ENCODE results near the gene RRP36.
"Not testable (repeated sequence)": the region's sequence is repeated elsewhere in the genome, so short reads cannot be mapped to it uniquely, and the experiment has no call there.

The RRP36 gene

DNA sequence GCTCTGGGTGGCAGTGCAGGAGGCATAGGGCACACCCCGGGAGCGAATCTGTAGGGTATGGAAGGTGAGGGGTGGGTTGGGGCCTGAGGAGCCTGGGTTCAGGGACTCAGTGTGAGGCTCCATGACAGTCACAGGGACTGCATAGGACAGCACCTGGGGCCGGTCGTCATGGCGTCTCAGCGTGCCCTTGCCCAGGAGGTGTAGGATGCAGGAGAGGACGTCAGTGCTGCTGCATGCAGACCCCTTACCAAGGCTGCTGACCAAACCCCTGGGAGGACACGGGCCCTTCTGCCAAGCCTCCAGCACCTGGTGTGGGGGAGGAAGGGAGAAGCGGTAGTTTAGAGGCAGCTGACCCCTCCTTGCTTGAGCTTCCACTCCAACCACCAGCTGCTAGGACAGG is 16.3 kb downstream of the RRP36 start:
- DNase-seq (ENCODE audit: low read depth) = no peak

DNA sequence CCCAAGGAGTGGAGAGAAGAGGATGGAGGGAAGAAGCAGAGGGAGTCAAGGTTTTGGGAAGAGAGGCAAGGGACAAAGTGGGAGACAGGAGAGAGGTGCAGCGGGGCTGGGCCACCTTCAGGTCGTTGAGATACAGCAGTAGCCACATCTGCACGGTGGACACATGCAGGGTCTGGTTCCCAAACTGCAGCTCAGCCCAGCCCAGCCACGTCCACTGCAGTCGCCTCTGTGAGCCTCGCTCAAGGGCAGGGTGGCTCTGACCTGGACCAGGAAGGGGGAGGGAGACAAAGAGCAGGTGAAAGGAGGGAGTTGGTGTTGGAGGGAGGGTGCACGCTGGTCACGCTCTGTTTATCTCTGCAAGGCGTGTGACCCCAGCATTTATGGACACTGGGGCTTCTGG is 17.3 kb downstream of the RRP36 start:
- DNase-seq (ENCODE audit: low read depth) = no peak

DNA sequence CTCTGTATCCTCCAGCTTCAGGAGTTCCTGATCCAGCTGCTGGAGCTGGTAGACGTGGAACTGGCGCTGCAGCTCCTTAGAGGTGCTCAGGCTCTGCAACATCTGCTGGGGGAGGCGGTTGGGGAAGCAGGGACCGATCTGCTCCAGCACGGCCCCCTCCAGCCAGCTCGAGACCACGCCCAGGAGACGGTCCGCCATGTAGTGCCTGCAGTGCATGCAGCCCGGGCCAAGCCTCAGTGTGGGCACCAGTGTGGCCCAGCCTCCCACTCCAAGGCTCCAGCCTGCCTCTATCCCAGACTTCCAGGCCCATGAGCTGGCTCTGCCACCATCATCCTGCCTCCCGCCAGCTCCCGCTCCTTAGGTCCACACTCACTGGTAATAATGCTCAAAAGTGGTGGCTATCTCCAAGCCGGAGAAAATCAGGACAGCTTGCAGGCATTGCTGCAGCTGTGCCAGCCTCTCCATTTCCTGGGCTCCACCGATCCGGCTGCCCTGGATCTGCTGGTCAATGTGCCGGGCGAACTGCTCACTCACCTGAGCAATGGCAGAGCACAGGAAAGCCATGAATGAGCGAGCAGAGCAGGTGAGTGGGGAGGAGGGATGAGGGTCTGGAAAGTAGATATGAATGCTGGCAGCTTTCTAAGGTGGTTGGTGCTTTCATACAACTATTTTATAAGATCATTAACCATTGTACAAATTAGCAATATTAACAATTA is 19.3 kb downstream of the RRP36 start:
- DNase-seq (ENCODE audit: low read depth) = no peak

- DNase-seq (ENCODE audit: low read depth) = not testable (repeated sequence)
Observed at GRCh38 chr6:43041475-43041874, 20.1 kb downstream of the RRP36 start.

- DNase-seq (ENCODE audit: low read depth) = no peak
Observed at GRCh38 chr6:43043310-43043709, 21.9 kb downstream of the RRP36 start.

GRCh38 chr6:43045371-43045930 is 24.0 kb downstream of the RRP36 start:
- no peak for DNase-seq (ENCODE audit: low read depth)

DNA sequence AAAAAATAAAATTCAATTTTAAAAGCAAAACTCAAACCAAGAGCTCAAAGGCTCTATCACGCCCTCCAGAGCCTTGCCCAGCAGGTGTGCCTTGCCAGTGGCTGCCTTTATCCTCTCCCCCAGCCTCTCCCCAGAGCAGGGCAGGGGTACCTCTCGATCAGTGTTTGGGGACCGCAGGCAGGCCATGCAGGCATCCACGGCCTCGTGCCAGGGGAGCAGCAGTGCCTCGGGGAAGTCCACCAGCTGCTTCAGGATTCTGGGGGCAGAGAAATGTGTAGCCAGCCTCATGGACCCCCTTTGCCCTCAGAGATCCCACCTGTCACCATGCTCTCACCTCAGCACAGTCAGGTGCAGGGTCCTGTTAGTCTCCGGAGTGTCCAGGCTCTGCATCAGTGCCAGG is 26.6 kb downstream of the RRP36 start:
- DNase-seq (ENCODE audit: low read depth) = no peak

- no peak for DNase-seq (ENCODE audit: low read depth)
Observed at GRCh38 chr6:43050981-43051380, 29.6 kb downstream of the RRP36 start.

- DNase-seq (ENCODE audit: low read depth) = no peak
Observed at GRCh38 chr6:43052225-43052841, 30.9 kb downstream of the RRP36 start.

DNA sequence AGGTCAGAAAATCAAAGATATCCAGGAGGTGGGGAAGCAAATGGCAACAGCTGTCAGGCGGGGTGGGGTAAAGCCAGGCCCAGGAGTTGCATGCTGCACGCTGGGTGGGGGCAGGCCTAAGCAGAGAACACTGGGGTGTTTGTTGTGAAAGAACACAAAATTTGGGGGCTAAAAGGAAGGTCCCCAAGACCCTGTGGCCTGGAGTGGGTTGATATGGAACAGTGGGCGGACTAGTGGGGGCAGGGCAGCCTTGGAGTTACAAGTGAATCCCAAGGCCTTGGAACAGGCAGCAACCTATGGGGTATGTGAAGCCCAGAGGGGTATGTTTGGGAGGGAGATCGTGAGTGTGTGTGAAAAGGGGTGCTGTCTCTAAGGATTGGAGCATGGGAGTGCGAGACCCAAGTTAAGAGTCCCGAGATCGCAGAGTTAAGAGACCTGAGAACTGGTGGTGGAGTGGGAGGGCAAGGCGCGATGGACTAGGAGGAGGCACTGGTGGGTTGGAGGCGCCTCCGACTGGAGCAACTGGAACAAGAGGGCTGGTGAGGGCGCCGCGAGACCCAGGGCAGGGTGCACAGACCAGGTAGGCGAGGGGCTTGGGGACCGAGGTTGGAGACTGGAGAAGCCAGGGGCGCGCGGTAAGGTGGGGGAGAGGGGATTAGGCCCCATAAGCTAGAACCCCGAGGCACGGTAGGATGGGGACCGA is 31.6 kb downstream of the RRP36 start:
- DNase-seq (ENCODE audit: low read depth) = no peak

DNA sequence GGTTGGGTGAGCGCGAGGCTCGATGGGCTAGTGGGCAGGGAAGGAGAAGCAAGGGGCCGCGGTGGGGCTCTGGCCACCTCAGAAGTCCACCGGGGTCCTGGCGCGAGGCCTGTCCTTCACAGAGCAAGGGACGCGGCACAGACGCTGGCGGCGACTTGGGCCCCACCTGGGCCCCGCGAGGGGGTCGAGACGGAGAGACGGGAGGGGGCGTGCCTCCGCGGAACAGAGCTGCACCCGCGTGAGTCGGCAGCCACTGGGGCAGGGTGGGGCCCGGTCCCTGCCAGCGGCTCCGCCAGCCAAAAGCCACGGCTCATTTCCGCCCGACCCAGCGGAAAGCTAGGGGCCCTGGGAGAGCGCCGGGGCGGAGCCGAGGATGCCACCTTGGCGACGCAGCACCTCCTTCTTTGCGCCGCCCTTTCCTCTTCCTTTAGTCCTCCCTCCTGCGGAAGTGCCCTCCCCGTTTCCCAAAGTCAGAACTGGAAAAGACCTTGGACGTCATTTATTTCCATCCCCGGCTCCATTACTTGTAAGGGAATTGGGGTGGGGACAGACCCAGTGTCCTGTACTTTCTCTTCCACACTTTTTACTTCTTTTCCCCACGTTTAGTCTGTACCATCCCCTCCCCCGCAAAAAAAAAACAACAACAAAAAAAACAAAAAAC is 32.3 kb downstream of the RRP36 start, which contains the start of gene CUL7:
Gene CUL7, minus strand, starts transcription at position 307 of the 661 bp plus-strand sequence. CDS start 1,063 bp downstream, outside the sequence.
- DNase-seq (ENCODE audit: low read depth) = peak; percentile 75

GRCh38 chr6:43054206-43054943 is 33.0 kb downstream of the RRP36 start:
- no peak for DNase-seq (ENCODE audit: low read depth)

DNA sequence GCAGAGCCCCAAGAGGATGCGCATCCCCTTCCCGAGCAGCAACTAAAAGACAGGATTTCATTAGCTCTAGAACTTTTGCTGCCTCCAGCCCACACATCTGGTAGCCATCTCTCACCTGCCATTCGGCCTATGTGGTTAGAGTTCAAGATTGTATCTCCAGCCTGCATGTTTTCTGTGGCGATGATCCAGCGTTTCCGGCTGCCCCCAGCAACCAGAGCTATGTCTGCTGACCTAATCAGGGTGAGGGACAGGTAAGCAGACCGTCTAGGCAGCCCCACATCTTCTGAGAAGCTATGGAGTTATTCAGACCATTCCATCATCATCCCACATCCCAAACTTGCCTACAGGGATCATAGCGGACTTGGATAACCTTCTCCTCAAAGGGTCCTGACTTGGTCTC is 34.5 kb downstream of the RRP36 start:
- DNase-seq (ENCODE audit: low read depth) = no peak

- DNase-seq (ENCODE audit: low read depth) = no peak
Observed at GRCh38 chr6:43058531-43058930, 37.1 kb downstream of the RRP36 start.

- DNase-seq (ENCODE audit: low read depth) = peak; percentile 97
Observed at GRCh38 chr6:43059168-43060033, 38.0 kb downstream of the RRP36 start, which contains the start of the genes KLC4 and MRPL2. KLC4 (plus strand) TSS chr6:43059631; CDS start chr6:43061336, 1,705 bp downstream. MRPL2 (minus strand) TSS chr6:43059434; CDS start chr6:43059381, 53 bp downstream.

DNA sequence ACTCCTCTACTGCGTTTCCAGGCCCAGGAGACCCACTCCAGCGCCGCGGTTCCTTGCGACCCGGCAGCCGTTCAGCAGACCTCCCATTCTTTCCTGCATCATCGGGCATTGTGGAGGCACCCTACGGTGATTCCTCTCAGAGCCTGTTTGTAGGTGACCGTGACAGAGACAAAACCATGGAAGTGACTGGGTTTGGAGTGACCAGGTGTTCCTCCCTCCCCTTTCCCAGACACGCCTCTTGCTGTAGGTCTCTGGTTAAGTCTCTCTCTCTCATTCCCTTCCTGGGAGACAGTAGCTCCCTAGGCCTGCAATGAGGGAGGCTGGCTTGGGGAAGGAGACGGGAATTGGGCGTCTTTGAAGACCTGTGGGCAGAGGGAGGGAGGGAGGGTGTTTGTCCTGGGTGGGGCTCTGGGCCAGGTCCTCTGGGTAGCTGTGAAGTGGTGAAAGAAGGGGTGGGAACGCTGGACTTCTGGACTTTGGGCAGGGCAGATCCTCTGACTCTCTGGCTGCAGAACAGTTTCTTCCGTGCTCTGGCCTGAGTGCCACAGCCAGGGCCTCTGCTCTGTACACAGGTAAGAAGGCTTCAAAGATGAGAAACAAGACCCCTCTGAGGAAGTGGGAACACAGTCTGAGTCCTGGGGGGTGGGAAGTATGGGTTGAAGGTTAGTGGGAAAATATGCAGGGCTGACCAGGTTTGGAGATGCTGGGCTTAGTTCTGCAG is 38.8 kb downstream of the RRP36 start:
- DNase-seq (ENCODE audit: low read depth) = no peak

GRCh38 chr6:43060755-43061633 is 39.6 kb downstream of the RRP36 start:
- DNase-seq (ENCODE audit: low read depth) = no peak

DNA sequence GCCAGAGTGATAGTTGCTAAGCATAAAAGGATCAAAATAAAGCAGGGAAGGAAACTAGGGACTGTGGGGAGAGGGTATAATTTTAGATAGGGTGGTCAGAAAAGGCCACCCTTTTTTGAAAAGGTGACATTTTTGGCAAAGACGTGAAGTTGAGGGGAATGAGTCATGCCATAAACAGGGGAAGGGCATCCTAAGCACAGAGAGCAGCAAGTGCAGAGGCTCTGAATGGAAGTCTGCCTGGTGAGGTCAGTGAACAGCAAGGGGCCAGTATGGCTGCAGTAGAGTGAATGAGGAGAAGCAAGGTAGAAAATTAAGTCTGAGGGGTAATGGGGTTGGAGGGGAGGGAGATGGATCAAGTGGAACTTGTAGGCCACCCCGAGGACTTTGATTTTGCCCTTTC is 40.4 kb downstream of the RRP36 start:
- DNase-seq (ENCODE audit: low read depth) = no peak

GRCh38 chr6:43062818-43063217 is 41.4 kb downstream of the RRP36 start:
- no peak for DNase-seq (ENCODE audit: low read depth)
